Measurements from ENCODE around the gene MAGI3. TPM values are rescaled to one million over a fixed set of nuclear protein-coding genes. Genes with fewer than 3 reads are reported as not detected.

MAGI3 gene
- total RNA-seq, 1 experiment from 2014 or later: 7.2 TPM

DNA sequence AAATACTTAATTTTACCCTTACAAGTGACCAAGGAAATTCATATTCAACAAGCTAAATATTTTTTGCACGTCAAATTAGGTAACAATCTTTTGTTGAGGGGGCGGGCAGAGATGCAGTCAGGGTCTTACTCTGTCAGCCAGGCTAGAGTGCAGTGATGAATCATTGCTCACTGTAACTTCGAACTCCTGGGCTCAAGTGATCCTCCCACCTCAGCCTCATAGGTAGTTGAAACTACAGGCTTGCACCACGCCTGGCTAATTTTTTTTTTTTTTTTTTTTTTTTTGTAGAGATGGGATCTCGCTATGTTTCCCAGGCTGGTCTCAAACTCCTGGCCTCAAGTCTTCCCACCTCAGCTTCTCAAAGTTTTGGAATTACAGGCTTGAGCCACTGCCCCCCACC is 342.5 kb downstream of the MAGI3 start:
- Histone ChIP-seq H4K20me1 (ENCODE audit: low read length) (no peaks in the 10 kb centered on the region), H3F3A (ENCODE audit: low read length, unreplicated experiment) (no peaks in the 10 kb centered on the region), H3K27ac (ENCODE audit: low read length) (no peak overlapping the region), H3K4me3 (ENCODE audit: low read length) (no peak overlapping the region), H3K9ac (ENCODE audit: low read length) (no peak overlapping the region), H3K4me2 (ENCODE audit: low read length) (no peak overlapping the region), H3K27me3 (ENCODE audit: low read length) (no peaks in the 10 kb centered on the region), H3K4me1 (ENCODE audit: insufficient read depth, low read length) (no peaks in the 10 kb centered on the region), H3K9me3 (ENCODE audit: low read length) (no peaks in the 10 kb centered on the region), H3K36me3 (ENCODE audit: low read depth, low read length) (peaks cover 11% of the 10 kb centered on the region; the same call in 1 of the 2 replicates), H2AFZ (ENCODE audit: low read length) (no peak overlapping the region), H3K9me2 (replicated peaks; ENCODE audit: low read length) (no peaks in the 10 kb centered on the region), H3K79me2 (ENCODE audit: low read length) (no peaks in the 10 kb centered on the region)
- intact Hi-C loops (cut with micrococcal nuclease): no loop called here
- POLR2A ChIA-PET (ENCODE audit: unreplicated experiment): no interaction called here
- ATAC-seq (no peak), DNase-seq (no peak)
- TF ChIP-seq, protein P1, sequence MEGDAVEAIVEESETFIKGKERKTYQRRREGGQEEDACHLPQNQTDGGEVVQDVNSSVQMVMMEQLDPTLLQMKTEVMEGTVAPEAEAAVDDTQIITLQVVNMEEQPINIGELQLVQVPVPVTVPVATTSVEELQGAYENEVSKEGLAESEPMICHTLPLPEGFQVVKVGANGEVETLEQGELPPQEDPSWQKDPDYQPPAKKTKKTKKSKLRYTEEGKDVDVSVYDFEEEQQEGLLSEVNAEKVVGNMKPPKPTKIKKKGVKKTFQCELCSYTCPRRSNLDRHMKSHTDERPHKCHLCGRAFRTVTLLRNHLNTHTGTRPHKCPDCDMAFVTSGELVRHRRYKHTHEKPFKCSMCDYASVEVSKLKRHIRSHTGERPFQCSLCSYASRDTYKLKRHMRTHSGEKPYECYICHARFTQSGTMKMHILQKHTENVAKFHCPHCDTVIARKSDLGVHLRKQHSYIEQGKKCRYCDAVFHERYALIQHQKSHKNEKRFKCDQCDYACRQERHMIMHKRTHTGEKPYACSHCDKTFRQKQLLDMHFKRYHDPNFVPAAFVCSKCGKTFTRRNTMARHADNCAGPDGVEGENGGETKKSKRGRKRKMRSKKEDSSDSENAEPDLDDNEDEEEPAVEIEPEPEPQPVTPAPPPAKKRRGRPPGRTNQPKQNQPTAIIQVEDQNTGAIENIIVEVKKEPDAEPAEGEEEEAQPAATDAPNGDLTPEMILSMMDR (conservative IDR thresholded peaks at IDR 0.05; ENCODE audit: low read depth, low read length): no peak
- TF ChIP-seq EZH2phosphoT487 (IDR thresholded peaks at IDR 0.05; ENCODE audit: borderline replicate concordance, low read length) (no peak), EZH2 (IDR thresholded peaks at IDR 0.05; ENCODE audit: low read length, unreplicated experiment) (no peak)
- BruUV-seq (replicated peaks): no TSS peak
- CTCF ChIA-PET: no interaction called here

DNA sequence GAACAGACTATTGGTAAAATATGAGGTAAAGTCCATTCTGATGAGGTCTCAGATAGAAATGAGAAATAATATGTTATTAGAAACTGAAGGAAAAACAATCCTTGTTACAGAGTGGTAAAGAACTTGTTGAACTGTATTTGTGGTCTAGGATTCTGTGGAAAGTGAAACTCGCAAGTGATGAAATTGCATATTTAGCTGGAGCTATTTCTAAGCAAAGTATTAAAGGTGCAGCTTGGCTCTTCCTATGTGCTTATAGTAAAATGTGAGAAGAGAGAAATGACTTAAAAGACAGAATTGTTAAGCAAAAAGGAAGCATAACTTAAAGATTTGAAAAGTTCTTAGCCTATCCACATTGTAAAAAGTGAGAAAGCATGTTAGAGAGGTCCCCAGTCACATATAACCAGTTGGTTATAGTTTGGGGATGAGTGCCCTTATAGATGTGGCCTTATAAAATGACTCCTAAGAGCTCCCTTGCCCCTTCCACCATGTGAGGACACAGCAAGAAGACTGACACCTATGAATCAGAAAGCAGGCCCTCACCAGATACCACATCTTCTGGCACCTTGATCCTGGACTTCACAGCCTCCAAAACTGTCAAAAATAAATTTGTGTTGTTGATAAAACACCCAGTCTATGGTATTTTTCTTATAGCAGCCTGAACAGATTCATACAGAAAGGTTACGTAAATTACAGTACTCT is 344.2 kb downstream of the MAGI3 start:
- POLR2A ChIA-PET (ENCODE audit: unreplicated experiment): no interaction called here
- intact Hi-C loops (cut with micrococcal nuclease): no loop called here
- no peak for DNase-seq
- H3K36me3 ChIP-seq (ENCODE audit: low read depth, low read length): peaks cover 15% of the 10 kb centered on the region; the same call in 1 of the 2 replicates
- no peaks in the 10 kb centered on the region for H3K9me2 ChIP-seq (replicated peaks; ENCODE audit: low read length)
- H3K79me2 ChIP-seq (ENCODE audit: low read length): no peaks in the 10 kb centered on the region
- H3K9ac ChIP-seq (ENCODE audit: low read length): no peak overlapping the region
- H3K4me1 ChIP-seq (ENCODE audit: insufficient read depth, low read length): no peaks in the 10 kb centered on the region
- no peak overlapping the region for H3K4me3 ChIP-seq (ENCODE audit: low read length)
- no peaks in the 10 kb centered on the region for H3K9me3 ChIP-seq (ENCODE audit: low read length)
- no peaks in the 10 kb centered on the region for H3K27me3 ChIP-seq (ENCODE audit: low read length)
- no peak overlapping the region for H3K27ac ChIP-seq (ENCODE audit: low read length)
- CTCF ChIA-PET: no interaction called here
- no peaks in the 10 kb centered on the region for H4K20me1 ChIP-seq (ENCODE audit: low read length)
- ATAC-seq: no peak
- no peaks in the 10 kb centered on the region for H3F3A ChIP-seq (ENCODE audit: low read length, unreplicated experiment)
- no TSS peak for BruUV-seq (replicated peaks)
- TF ChIP-seq, protein P1 (conservative IDR thresholded peaks at IDR 0.05; ENCODE audit: low read depth, low read length): no peak
- no peak overlapping the region for H2AFZ ChIP-seq (ENCODE audit: low read length)
- H3K4me2 ChIP-seq (ENCODE audit: low read length): no peak overlapping the region

Measured in PC-3 (cell line).